EH (cell line): ENCODE data around the gene NHLRC1.

Experiments used
- DNase-seq: peaks from one replicate; pipeline ENCODE4 v3.0.0-alpha.2; 2015; ENCODE audit warnings: low read depth

NHLRC1 gene

DNA sequence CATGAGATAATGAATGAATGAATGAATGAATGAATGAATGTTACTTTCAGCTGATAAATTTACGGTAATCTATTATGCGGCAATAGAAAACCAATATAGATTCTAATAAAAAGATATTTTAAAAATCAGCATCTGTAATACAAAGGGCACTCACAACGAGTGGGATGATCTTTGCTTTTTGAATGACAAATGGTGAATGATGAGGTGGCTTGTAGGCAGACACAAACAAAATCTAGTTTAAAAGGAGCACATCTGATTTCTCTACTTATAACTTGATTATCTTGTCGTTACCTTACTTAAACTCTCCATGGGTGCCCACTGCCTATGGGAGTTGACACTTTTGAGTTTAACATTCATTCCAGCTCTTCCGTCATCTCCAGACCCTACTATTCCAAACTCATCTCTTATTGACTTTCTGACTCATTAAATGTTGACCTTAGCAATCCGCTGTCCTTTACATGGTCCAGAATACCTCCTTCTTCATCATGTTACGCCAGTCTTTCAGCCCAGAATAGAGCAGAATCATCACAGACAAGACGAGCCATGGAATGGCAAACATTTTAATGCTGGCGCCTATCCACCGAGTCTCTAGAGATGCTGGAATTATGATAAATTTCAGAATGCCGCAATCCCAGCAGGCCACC is 41.3 kb downstream of the NHLRC1 start:
- peak; percentile 22 for DNase-seq

DNA sequence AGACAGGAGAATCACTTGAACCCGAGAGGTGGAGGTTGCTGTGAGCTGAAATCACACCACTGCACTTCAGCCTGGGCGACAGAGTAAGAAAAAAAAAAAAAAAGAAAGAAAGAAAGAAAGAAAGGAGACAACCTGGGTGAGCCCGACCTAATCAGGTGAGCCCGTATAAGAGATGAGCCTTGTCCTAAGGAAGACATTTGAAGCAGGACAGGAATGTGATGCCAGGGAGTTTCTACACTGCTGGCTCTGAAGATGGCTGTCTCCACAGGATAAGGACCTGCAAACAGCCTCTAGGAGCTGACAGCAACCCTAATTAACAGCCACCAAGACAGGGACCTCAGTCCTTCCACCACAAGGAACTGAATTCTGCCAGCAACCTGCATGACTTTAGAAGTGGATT is 41.9 kb downstream of the NHLRC1 start:
- no peak for DNase-seq

DNA sequence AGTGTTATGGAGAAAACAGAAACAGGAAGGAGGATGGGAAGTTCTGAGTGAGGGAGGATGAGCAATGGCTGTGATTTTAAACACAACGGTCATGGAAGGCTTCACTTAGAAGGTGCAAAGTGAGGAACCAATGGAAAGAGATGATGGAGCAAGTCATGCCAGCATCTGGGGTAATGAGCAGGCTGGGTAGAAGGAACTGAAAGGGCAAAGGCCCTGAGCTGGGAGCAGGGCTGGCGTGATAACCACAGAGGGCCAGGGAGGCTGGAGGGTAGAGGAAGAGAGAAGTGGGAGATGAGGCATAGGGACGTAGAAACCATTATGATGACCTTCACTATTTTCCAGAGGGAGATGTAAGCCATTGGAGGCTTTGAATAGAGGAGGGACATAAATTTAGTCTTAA is 43.6 kb downstream of the NHLRC1 start:
- DNase-seq = no peak

DNA sequence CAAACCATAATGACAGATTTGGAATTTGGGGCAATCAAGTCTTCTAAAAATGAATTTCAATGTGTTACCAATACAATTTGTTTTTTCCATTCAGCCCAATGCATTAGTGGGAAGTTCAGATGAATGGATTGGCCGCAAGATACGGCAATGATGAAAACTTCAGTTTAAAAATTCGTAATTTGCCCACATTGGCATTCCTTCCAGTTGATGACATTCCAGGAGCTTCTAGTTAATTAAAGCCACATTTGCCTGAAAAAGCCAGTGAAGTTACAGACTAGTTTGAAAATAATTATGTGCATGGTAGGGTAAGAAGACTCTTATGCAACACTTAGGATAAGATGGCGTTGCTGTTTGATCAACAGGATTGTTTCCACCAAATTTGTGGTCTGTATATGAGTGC is 46.2 kb downstream of the NHLRC1 start:
- peak; percentile 24 for DNase-seq

DNA sequence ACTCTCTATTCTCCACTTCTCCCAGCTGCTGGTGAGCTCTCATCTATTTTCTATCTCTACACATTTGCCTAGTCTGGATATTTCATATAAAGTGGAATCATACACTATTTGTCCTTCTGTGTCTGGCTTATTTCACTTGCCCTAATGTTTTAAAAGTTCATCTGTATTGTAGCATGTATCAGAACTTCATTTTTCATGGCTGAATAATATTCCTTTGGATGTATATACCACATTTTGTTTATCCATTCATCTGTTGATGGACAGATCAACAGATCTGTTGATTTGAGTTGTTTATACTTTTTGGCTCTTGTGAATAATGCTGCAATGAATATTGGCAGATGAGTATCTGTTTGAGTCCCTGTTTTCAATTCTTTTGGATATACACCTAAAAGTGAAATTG is 49.6 kb downstream of the NHLRC1 start:
- no peak for DNase-seq

DNA sequence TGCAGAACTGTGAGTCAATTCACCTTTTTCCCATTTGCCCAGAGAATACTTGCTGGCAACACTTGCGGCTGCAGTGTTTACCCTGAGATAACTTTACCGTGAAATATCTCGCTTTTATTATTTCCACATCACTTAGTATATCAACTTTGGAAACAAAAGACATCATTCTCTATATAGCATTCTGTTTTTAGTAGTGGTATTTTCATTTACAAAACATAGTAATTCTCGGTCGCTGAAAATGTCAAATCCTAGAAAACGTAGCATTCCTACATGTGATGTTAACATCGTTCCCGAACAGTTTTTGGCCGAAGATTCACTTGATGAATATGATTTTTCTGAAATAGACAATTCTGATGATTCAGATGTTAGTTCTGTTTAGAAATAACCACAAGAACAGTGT is 52.0 kb downstream of the NHLRC1 start:
- DNase-seq = no peak
